Endothelial cell of umbilical vein (primary cell): ENCODE data around the gene SPP1. TPM values are rescaled to one million over a fixed set of nuclear protein-coding genes. Genes with fewer than 3 reads are reported as not detected.

Experiments
- BruUV-seq: library from RNA; stranded (reverse); fragments of 400-500 nt; replicated peaks from 2 replicates; lab custom pipeline; 2021; lab: Mats Ljungman, UMichigan
- CTCF ChIA-PET: fragments of 300-600, 350-600 bp; sonication (Branson Sonifier 250); formaldehyde crosslinking; loops from one replicate; lab custom pipeline; 2021; ENCODE audit warnings: antibody characterized with exemption, inconsistent platforms; lab: Charles Lee
- POLR2A ChIA-PET: fragments of 300-600, 350-600 bp; sonication (Branson Sonifier 250); formaldehyde crosslinking; loops from one replicate; lab custom pipeline; 2021; ENCODE audit warnings: antibody characterized with exemption, inconsistent platforms; lab: Charles Lee
- DNase-seq: peaks from one replicate; pipeline ENCODE4 v3.0.0-alpha.2; 2011; ENCODE audit warnings: low read depth, low spot score
- FAIRE-seq: peaks from 2 replicates; lab custom pipeline; 2011; peaks lifted over from hg19 to GRCh38; lab: Jason Lieb, UNC
- H2AFZ ChIP-seq: 2 replicates; pipeline ENCODE4 v1.6.0; 2012; ENCODE audit warnings: low read depth, low read length, control low read depth, inconsistent platforms
- H3K27ac ChIP-seq: 2 replicates; pipeline ENCODE4 v1.5.1; 2011; ENCODE audit warnings: low read depth, mild to moderate bottlenecking, control low read depth, low read length, moderate library complexity; ENCODE audit not compliant: insufficient read depth
- H3K27me3 ChIP-seq, 2 experiments: 2 replicates each; pipeline versions ENCODE4 v1.6.0 to v1.6.1; 2011; ENCODE audit warnings: low read length in 2 of 2, mixed read lengths in 1 of 2; ENCODE audit not compliant: control insufficient read depth in 2 of 2, insufficient read depth in 2 of 2
- H3K36me3 ChIP-seq, 2 experiments: 2 replicates in 1 of 2; 3 replicates in 1 of 2; pipeline ENCODE4 v1.5.1; 2011; ENCODE audit warnings: low read length in 2 of 2, mild to moderate bottlenecking in 1 of 2, moderate library complexity in 1 of 2; ENCODE audit not compliant: control insufficient read depth in 2 of 2, insufficient read depth in 2 of 2; ENCODE audit errors: extremely low read depth in 1 of 2
- H3K4me1 ChIP-seq: 3 replicates; pipeline ENCODE4 v1.5.1; 2011; ENCODE audit warnings: mild to moderate bottlenecking, low read length; ENCODE audit not compliant: control insufficient read depth, insufficient read depth; ENCODE audit errors: extremely low read depth
- H3K4me2 ChIP-seq: 2 replicates; pipeline ENCODE4 v1.6.1; 2011; ENCODE audit warnings: low read length, control low read depth, mixed read lengths; ENCODE audit not compliant: insufficient read depth
- H3K4me3 ChIP-seq, 3 experiments: fragments of 200-600 bp in 1 of 3; sonication (generic), shearing (Covaris generic) in 1 of 3; replicated peaks in 1 of 3; 2 replicates each; pipeline ENCODE4 v1.5.1; 2011 to 2016; ENCODE audit warnings: control low read depth in 3 of 3, low read length in 3 of 3, mild to moderate bottlenecking in 2 of 3, inconsistent platforms in 1 of 3, low read depth in 1 of 3, moderate library complexity in 1 of 3; ENCODE audit not compliant: insufficient read depth in 1 of 3
- H3K79me2 ChIP-seq: 2 replicates; pipeline ENCODE4 v1.6.0; 2012; ENCODE audit warnings: low read length, inconsistent platforms; ENCODE audit not compliant: control insufficient read depth, insufficient read depth
- H3K9ac ChIP-seq: replicated peaks from 2 replicates; pipeline ENCODE3; 2011; ENCODE audit warnings: low read length, control low read depth; ENCODE audit not compliant: insufficient read depth; ENCODE audit errors: extremely low read depth
- H3K9me1 ChIP-seq: replicated peaks from 3 replicates; pipeline ENCODE4 v1.6.0; 2011; ENCODE audit warnings: mild to moderate bottlenecking, low read length; ENCODE audit not compliant: control insufficient read depth, insufficient read depth; ENCODE audit errors: extremely low read depth
- H3K9me3 ChIP-seq: replicated peaks from 2 replicates; pipeline ENCODE4 v1.5.1; 2012; ENCODE audit warnings: low read length, inconsistent platforms; ENCODE audit not compliant: control insufficient read depth, insufficient read depth
- H4K20me1 ChIP-seq: replicated peaks from 2 replicates; pipeline ENCODE3; 2011; ENCODE audit warnings: mild to moderate bottlenecking, low read length; ENCODE audit not compliant: control insufficient read depth, insufficient read depth; ENCODE audit errors: extremely low read depth
- CTCF ChIP-seq, 2 donors: IDR thresholded peaks; 1 replicate in 1 of 2; 2 replicates in 1 of 2; pipeline ENCODE4 v1.5.1; 2011; ENCODE audit warnings: low read length in 2 of 2, mild to moderate bottlenecking in 2 of 2, moderate library complexity in 2 of 2, control low read depth in 1 of 2, inconsistent platforms in 1 of 2, low read depth in 1 of 2; ENCODE audit not compliant: insufficient read depth in 1 of 2; ENCODE audit errors: extremely low read depth in 1 of 2
- EZH2 ChIP-seq: IDR thresholded peaks from 2 replicates; pipeline ENCODE4 v1.6.1; 2012; ENCODE audit warnings: borderline replicate concordance, low read depth, mild to moderate bottlenecking, moderate library complexity, low read length, inconsistent platforms; ENCODE audit not compliant: severe bottlenecking
- FOS ChIP-seq: IDR thresholded peaks from 2 replicates; pipeline ENCODE4 v1.6.1; 2011; ENCODE audit warnings: mild to moderate bottlenecking, low read length, moderate library complexity, borderline replicate concordance; ENCODE audit not compliant: insufficient read depth
- GATA2 ChIP-seq: IDR thresholded peaks from 2 replicates; pipeline ENCODE4 v1.7.0; 2011; ENCODE audit warnings: low read depth, mild to moderate bottlenecking, moderate library complexity, mixed read lengths, low read length; ENCODE audit not compliant: insufficient read length, insufficient read depth
- JUN ChIP-seq: IDR thresholded peaks from 2 replicates; pipeline ENCODE4 v1.6.1; 2011; ENCODE audit warnings: borderline replicate concordance, low read depth; ENCODE audit not compliant: insufficient read length, insufficient read depth
- MAX ChIP-seq: IDR thresholded peaks from 2 replicates; pipeline ENCODE4 v1.6.1; 2011; ENCODE audit not compliant: insufficient read depth, insufficient read length
- MYC ChIP-seq: IDR thresholded peaks from one replicate; pipeline ENCODE4 v1.6.1; 2011; ENCODE audit warnings: mild to moderate bottlenecking, low read depth, low read length
- POLR2A ChIP-seq: IDR thresholded peaks from 2 replicates; pipeline ENCODE4 v1.6.1; 2012; ENCODE audit warnings: low read depth, mild to moderate bottlenecking, control low read depth, low read length
- POLR2AphosphoS5 ChIP-seq: IDR thresholded peaks from 2 replicates; pipeline ENCODE4 v1.6.1; 2012; ENCODE audit warnings: low read depth, mild to moderate bottlenecking, control low read depth, low read length, moderate library complexity; ENCODE audit not compliant: insufficient read depth
- dilution Hi-C: fragments of 300-500 bp; cut with MboI; formaldehyde crosslinking; loops from one replicate; pipeline ENCODE4 v1.15.0; 2019; ENCODE audit warnings: low sequenced_read_pairs; ENCODE audit not compliant: extremely low pct_ligation_motif_present
- intact Hi-C: fragments of 100-400 bp; cut with micrococcal nuclease; formaldehyde crosslinking; loops from one replicate; pipeline ENCODE4 v1.10.0; 2022
- polyA plus RNA-seq, 4 experiments: library from polyadenylated mRNA; depleted of rRNA in 3 of 4; stranded (reverse) in 3 of 4; unstranded in 1 of 4; fragments of >200 nt; gene quantifications; 2 replicates each; pipeline versions ENCODE4 v1.2.1 to v1.2.3, GENCODE V29; 2011 to 2012; ENCODE audit warnings: missing spikeins in 1 of 4
- total RNA-seq: library from RNA; stranded (reverse); gene quantifications from 2 replicates; pipeline ENCODE4 v1.2.3, GENCODE V29; 2021

SPP1 gene
- total and polyA plus RNA-seq, 2 donors (not counting 3 experiments of a cell fraction or from before 2014, with no cell fraction given), result not detected

DNA sequence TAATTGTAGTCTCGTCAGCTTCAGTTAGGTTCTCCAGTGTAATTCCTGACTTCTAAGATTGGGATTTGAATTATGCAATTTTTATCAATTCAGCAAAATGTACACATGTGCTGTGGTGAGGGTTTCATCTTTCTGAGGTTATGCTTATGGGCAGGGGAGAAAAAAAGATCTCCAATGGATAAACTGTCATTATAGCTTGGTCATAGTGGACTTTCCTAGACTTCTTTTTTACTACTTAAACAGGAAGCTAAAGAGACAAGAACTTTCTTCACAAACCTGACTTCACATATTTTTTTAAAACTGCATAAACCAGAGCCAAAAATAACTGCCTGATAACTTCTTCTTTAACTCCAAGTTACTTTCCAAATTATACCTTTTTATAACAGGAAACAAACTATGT is 21.7 kb upstream of the SPP1 start:
- dilution Hi-C loops, result no loop called here
- H3K4me3 ChIP-seq, result no peak overlapping the region
- H3K27ac ChIP-seq, result no peak overlapping the region
- TF ChIP-seq POLR2AphosphoS5, result no peak
- no peak for TF ChIP-seq FOS
- BruUV-seq, result no TSS peak
- no peaks in the 10 kb centered on the region for H3K9me3 ChIP-seq
- peaks cover 15% of the 10 kb centered on the region for H3K4me1 ChIP-seq
- H2AFZ ChIP-seq, result no peak overlapping the region
- intact Hi-C loops, result no loop called here
- DNase-seq (no peak), FAIRE-seq (no peak)
- H3K9me1 ChIP-seq, result no peaks in the 10 kb centered on the region
- ChIA-PET POLR2A (no interaction called here), CTCF (interaction anchor here (6.4 kb wide), 1 partner anchor 18 kb away, joined by 38 read pairs; no protein-coding TSS in a partner anchor)
- no peaks in the 10 kb centered on the region for H3K27me3 ChIP-seq
- no peak overlapping the region for H3K9ac ChIP-seq
- H4K20me1 ChIP-seq, result no peaks in the 10 kb centered on the region
- H3K4me2 ChIP-seq, result no peak overlapping the region
- H3K36me3 ChIP-seq, result no peaks in the 10 kb centered on the region
- H3K79me2 ChIP-seq, result no peaks in the 10 kb centered on the region

GRCh38 chr4:87956501-87956900 is 19.0 kb upstream of the SPP1 start:
- POLR2A ChIA-PET, result no interaction called here
- H3K9ac ChIP-seq, result no peak overlapping the region
- CTCF ChIA-PET, result interaction anchor here (2.3 to 6.4 kb wide), 3 partner anchors 12 to 104 kb away, joined by 6 to 38 read pairs (median 13); no protein-coding TSS in a partner anchor
- no peaks in the 10 kb centered on the region for H3K9me1 ChIP-seq
- BruUV-seq, result no TSS peak
- TF ChIP-seq GATA2, result no peak
- TF ChIP-seq POLR2A, result no peak
- TF ChIP-seq MYC, result no peak
- TF ChIP-seq EZH2, result no peak
- no peak for TF ChIP-seq MAX
- TF ChIP-seq POLR2AphosphoS5, result no peak
- TF ChIP-seq CTCF (IDR thresholded peaks at IDR 0.05; ENCODE audit: extremely low read depth in 1 of 2, insufficient read depth in 1 of 2, low read depth in 1 of 2, low read length in 2 of 2), result no peak
- no peak for TF ChIP-seq FOS
- TF ChIP-seq JUN, result no peak
- H3K4me1 ChIP-seq, result no peaks in the 10 kb centered on the region
- H3K27me3 ChIP-seq, result no peaks in the 10 kb centered on the region
- H3K36me3 ChIP-seq, result no peaks in the 10 kb centered on the region
- no peak for FAIRE-seq
- H3K4me2 ChIP-seq, result no peak overlapping the region
- intact Hi-C loops, result no loop called here
- no peak overlapping the region for H3K4me3 ChIP-seq
- DNase-seq, result no peak
- no peak overlapping the region for H3K27ac ChIP-seq
- no peaks in the 10 kb centered on the region for H4K20me1 ChIP-seq
- H3K9me3 ChIP-seq, result no peaks in the 10 kb centered on the region
- no peaks in the 10 kb centered on the region for H3K79me2 ChIP-seq
- no peak overlapping the region for H2AFZ ChIP-seq
- dilution Hi-C loops, result no loop called here
